ENCODE results near the gene LRIG1. TPM values are rescaled to one million over a fixed set of nuclear protein-coding genes. Genes with fewer than 3 reads are reported as not detected.
A peak's percentile ranks its signal among the peaks of the same experiment; 100 is the strongest.
"Not testable (repeated sequence)": the region's sequence is repeated elsewhere in the genome, so short reads cannot be mapped to it uniquely, and the experiment has no call there.

Gene LRIG1
- total RNA-seq, 1 experiment from 2014 or later, result 4.8 TPM

DNA sequence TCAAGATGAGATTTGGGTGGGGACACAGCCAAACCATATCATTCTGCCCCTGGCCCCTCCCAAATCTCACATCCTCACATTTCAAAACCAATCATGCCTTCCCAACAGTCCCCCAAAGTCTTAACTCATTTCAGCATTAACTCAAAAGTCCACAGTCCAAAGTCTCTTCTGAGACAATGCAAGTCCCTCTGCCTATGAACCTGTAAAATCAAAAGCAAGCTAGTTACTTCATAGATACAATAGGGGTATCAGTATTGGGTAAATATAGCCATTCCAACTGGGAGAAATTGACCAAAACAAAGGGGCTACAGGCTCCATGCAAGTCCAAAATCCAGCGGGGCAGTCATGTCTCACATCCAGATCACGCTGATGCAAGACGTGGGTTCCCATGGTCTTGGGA lies 79.7 kb downstream of the LRIG1 start:
- in situ Hi-C loops (cut with HindIII; ENCODE audit: low pct_unique_long_range_greater_than_20kb, low sequenced_read_pairs); DNase-seq (ENCODE audit: low read depth, low spot score): not testable (repeated sequence)

DNA sequence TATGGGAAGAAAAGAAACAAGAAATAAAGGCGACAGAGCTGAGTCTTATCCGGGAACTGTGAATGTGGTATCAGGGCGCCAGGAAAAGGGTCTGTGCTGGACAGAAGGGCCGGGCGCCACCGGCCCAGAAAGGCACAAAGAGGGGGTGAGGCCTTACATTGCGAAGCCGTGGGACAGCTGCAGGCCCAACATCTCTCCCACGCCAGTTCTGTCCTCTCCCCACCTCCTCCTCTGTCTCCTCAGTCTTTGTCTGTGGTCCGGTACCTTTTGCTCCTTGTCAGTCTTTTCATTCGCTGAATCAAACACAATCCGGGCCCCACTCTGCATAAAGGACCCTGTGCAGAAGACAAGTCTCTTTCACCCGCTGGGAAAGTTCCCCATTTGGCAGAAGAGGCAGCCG lies 81.8 kb downstream of the LRIG1 start:
- in situ Hi-C loops (cut with HindIII; ENCODE audit: low pct_unique_long_range_greater_than_20kb, low sequenced_read_pairs), result no loop called here
- DNase-seq (ENCODE audit: low read depth, low spot score), result no peak

DNA sequence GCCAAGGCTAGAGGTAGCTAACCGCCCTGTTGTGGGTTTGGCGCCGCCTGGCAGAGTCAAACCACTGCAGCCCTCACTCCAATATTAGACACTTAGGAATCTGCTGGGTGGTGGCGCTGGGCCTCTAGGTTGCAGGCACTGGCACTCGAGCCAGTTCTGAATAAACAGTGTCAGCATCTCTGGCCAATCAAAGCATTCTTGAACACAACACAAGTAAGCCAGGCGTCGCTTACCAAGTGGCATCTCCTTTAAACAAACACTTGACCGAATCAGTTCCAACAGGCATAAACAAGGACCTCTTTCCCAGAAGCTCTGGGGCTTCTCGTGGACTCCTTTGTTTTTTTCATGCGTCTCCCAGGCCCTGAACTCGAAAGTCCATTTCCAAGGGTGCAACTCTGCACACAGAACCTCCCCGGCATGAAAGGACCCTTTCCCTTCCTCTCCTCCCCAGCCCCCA lies 82.3 kb downstream of the LRIG1 start:
- DNase-seq (ENCODE audit: low read depth, low spot score), result no peak
- in situ Hi-C loops (cut with HindIII; ENCODE audit: low pct_unique_long_range_greater_than_20kb, low sequenced_read_pairs), result no loop called here

DNA sequence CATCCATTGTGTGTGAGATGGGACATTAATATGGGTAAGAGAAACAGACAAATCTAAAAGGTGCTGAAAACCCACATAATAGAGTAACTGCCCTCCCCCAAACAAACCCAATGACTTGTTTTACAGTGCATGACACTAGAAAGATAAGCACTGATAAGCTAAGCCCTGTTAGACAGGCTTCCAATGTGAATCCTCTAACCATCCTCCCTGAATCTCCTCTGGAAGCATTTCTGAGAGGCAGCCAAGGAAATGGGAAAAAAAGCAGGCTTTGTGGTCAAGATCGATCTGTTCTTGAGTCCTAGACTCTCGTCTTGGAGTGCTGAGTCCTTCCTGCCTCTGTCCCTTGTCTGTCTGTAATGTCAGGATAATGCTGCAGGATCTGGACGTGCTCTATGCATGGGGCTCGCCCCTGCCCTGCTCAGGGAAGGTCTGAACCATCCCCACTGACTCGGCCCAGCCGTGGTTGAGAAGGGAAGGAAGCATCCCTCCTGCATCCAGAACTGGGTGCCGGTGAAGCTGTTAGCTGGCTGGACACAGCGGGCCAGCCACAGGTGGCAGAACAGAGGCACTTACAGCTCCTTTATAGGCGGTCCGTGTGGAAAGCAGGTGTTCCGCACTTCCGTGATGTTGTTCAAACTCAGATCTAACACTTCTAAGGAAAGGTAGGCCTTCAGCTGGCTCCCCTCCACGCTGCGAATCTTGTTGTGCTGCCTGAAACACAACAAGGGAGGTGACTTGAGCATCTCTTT lies 84.1 kb downstream of the LRIG1 start:
- DNase-seq (ENCODE audit: low read depth, low spot score), result peak; percentile 72

DNA sequence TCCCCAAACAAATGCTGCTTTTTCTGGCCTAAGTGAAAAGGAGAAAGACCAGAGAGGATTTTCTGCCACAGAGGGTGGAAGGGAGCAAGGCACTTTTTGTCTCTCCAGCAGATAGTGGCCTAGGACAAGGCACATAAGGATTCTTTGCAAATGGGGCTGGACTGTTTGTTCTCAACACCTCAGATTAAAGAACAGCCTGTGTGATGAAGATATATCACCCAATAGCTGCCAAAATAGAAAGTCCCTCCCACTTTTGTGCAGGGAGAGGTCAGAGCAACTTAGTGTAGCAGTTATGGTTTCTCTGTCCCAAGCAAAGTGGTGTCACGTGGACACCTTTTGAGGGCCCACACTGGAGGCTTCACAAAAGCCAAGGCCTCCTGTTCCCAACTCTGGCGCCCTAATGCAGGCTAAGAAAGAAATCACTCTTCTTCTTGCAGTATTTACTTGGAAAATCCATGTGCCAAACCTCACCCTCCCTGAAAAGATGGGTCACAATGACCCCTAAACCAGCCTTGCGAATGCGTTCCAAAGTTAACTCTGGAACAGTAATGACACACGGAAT lies 84.9 kb downstream of the LRIG1 start:
- in situ Hi-C loops (cut with HindIII; ENCODE audit: low pct_unique_long_range_greater_than_20kb, low sequenced_read_pairs), result no loop called here
- DNase-seq (ENCODE audit: low read depth, low spot score), result no peak

More for the DNA sequence above, 84.1 kb downstream of the LRIG1 start:
- in situ Hi-C loops (cut with HindIII; ENCODE audit: low pct_unique_long_range_greater_than_20kb, low sequenced_read_pairs), result no loop called here

DNA sequence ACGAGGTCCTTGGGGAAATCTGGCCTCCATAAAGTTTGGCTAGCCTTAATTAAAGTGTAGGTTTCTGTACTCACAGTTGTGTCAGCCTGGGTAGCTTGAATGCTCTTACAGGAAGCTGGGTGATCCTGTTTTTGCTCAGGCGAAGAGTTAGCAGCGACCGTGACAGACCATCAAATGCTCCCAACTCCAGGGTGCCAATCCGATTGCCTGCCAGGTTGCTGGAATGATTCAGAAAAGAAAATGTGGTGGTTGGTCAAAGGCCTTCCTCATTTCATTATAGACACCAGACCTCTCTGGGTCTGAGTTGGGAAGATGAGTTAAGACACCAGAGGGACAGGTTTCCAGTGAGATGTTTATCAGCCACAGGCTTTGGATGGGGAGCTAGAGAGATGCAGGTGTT lies 86.0 kb downstream of the LRIG1 start:
- in situ Hi-C loops (cut with HindIII; ENCODE audit: low pct_unique_long_range_greater_than_20kb, low sequenced_read_pairs), result no loop called here

DNA sequence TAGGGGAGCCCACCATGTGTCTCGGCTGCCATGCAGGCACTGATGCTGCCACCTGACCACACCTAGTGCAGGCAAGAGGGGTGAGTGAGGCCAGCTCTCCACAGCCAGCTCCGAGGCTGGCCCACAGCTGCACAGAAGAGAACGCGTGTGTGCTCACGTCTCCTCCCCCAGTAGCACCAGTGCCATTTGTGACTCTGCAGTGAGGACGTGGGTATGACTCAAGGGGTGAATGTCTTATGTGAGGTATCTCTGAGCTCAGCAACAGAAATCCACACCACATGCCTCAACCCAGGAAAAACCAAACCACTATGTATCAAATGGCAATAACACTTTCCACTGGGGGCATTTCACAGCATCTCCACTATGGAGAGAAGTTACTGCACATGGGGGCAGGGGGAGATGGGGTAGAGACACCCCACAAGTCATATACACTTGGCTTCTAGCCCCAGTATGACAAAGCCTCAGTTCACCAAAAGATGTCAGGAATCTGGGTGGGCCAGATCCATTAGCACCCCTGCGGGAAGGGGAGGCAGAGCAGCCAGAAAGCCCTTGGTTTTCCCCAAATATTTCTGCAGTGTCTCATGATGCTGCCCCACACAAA lies 87.6 kb downstream of the LRIG1 start:
- no peak for DNase-seq (ENCODE audit: low read depth, low spot score)
- in situ Hi-C loops (cut with HindIII; ENCODE audit: low pct_unique_long_range_greater_than_20kb, low sequenced_read_pairs), result no loop called here

More for the DNA sequence above, 86.0 kb downstream of the LRIG1 start:
- no peak for DNase-seq (ENCODE audit: low read depth, low spot score)

DNA sequence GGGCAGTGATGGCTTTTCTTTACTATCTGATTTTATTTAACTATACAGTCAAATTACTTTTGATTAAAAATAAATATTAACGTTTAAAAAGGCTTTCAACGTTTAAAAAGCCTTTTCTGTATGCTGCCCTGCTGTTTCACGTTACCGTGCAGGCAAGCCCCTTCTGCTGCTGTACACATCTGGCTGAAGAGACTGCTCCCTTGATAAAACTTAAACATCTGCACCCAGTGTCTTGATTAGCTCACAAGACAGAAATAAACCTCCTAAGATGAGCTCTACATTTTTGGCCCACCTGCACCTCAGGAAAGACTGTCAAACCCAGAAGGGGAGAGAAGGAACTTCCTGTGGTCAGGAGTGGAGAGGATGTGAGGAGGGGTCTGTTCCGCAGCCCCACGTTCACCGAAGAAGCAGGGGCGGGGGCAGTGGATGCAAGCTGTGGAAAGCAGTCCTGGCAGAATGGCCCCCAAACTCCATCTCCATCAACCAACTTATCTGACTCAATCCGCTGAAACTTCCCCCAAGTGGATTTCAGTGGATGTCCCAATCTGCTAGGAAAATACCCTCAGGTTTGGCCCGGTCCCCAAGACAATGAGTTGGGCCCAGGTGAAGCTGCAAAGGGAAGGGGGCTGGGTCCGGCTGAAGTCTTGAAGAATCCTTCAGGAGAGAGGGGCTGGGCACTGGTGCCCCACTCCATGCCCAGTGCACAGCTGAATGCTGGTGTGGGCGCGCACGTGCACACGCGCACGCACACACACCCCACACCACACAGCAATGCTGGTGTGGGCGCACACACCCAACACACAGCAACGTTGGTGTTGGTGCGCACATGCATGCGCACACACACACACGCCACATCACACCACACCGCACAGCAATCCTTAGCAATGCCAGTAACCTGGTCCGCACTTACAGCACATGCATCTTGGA lies 88.6 kb downstream of the LRIG1 start:
- no peak for DNase-seq (ENCODE audit: low read depth, low spot score)
- in situ Hi-C loops (cut with HindIII; ENCODE audit: low pct_unique_long_range_greater_than_20kb, low sequenced_read_pairs), result no loop called here

DNA sequence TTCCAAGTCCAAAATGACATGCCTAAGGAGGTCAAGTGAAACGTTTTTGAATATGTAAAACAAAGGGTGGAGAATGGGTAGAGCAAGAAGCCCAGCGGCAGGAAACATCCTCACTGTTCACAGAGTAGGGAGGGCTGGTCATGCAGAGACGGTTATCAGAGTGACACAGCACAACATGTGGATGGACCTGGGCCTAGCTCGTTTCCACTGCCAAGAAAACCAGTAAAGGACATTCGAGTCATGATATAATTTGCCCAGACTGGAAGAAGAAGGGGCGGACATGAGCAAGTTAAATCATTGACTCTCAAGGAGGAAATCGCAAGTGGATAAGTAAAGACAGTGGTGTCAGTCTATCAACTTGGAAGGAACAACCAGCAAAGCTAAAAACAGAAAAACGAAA lies 89.3 kb downstream of the LRIG1 start:
- in situ Hi-C loops (cut with HindIII; ENCODE audit: low pct_unique_long_range_greater_than_20kb, low sequenced_read_pairs), result no loop called here
- DNase-seq (ENCODE audit: low read depth, low spot score), result no peak

DNA sequence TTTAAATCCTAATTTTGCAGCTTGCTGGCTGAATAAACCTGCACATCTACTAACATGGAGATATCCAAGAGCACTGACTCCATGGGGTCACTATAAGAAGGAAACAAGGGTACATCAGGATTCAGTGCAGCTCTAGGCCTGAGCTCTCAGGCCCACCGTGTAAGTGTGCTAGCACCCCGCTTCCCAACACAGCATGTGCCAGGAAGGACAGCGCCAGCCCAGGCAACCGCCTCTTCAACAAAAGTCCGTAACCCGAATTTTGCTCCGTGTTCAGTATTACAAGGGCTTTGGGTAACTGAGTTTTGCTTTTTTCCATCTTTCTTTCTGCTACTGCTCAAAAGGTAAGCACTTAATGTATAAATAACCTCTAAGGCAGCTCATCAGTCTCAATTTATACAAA lies 89.8 kb downstream of the LRIG1 start:
- DNase-seq (ENCODE audit: low read depth, low spot score), result no peak
- in situ Hi-C loops (cut with HindIII; ENCODE audit: low pct_unique_long_range_greater_than_20kb, low sequenced_read_pairs), result no loop called here

DNA sequence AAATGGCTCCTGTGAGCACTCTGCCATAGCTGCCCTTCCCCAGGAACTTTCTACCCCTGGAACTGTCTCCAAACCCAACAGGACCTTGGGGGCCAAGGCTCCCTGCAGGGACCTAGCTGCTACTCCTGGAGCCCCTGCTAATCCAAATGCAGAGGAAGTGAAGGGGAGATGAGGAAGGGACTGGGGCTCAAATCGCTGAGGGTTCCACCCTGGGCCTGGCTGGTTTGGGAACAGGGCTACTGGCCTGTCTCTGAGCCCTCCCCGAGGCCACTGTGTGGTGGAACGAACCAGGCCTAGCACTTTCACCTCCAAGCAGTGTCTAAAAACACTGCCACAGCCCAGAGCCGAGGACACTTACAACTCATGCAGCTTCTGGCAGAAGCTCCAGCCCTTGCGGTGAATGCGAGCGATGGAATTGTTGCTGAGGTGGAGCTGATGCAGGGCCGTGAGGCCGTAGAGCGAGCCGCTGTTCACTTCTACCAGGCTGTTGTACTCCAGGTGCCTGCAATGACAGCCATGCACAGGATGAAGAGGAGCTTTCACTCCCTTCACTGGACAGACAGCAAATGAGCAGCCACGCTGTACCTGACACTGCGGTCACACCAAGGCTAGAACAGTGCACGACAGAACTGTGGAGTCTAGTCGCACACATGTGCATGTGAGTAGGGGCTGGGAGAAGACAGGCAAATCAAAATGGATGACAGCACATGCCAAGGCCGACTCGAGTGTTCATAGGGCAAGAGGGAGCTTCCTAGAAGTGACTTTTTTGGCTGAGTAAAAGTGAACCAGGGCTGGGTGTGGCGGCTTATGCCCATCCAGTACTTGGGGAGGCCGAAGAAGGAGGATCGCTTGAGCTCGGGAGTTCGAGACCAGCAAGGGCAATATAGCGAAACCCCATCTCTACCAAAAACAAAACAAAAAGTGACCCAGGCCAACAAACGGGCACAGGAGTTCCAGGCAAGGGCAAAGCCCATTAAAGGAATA lies 90.8 kb downstream of the LRIG1 start:
- no peak for DNase-seq (ENCODE audit: low read depth, low spot score)
- in situ Hi-C loops (cut with HindIII; ENCODE audit: low pct_unique_long_range_greater_than_20kb, low sequenced_read_pairs), result no loop called here

DNA sequence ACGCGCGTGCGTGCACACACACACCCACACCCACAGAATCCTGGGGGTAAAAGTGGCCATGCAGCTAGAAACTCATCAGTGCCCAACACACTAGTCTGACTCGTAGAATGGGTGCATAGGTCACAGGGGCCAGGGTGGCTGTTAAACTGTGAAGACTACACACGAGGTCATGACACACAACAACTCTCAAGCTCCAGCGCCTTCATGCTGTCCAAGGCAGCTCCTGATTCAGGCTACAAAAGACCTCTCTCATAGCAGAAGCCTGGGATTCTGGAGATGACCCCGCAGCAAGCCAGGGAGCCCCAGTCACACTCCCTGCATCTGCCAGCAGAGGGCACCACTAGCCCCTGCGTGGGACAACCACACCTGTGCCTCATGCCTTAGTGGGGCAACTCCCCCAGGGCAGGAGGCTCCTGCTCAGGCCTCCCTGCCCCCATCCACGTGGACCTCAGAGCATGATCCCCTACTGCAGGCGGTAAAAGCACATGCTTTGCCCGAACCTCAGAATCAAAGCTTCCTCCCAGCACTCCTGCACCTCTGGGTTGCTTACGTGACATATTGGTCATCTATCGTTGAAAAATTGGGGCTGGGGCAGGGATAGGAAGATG lies 93.1 kb downstream of the LRIG1 start:
- in situ Hi-C loops (cut with HindIII; ENCODE audit: low pct_unique_long_range_greater_than_20kb, low sequenced_read_pairs), result no loop called here
- peak; percentile 75 for DNase-seq (ENCODE audit: low read depth, low spot score)

DNA sequence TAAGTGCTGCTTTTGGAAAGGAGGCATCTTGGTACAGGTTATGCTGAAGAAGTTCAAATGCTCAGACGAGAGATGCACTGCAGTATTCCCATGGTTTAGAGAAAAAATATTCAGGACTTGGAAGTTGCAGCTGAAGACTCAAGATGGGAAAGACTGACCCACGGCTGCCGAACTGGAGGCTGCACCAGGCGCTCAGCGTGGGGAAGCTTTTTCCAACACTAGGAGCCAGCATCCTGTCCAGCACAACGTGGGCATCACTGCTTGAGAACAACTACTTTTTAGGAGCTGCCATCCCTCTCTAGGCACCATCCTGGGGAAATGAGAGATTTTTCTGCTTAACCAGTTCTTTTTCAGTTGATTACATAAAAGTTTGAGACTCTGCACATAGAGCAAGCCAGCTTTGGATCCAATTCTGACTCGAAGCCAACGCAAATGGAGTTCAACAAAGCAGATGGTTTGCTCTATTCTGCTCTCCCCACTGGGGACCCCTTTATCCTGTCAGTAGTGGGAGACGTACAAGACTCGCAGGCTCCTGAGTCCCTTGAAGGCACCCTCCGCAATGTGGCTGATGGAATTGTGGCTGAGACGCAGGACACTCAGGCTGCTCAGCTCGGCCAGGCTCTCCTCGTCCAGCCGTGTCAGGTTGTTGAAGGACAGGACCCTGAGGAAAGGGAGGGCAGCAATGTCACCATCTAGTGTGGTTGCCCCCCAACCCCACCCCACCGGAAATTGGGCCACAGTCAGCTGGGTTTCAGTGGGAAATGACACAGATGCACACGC lies 93.8 kb downstream of the LRIG1 start:
- in situ Hi-C loops (cut with HindIII; ENCODE audit: low pct_unique_long_range_greater_than_20kb, low sequenced_read_pairs), result no loop called here
- no peak for DNase-seq (ENCODE audit: low read depth, low spot score)

DNA sequence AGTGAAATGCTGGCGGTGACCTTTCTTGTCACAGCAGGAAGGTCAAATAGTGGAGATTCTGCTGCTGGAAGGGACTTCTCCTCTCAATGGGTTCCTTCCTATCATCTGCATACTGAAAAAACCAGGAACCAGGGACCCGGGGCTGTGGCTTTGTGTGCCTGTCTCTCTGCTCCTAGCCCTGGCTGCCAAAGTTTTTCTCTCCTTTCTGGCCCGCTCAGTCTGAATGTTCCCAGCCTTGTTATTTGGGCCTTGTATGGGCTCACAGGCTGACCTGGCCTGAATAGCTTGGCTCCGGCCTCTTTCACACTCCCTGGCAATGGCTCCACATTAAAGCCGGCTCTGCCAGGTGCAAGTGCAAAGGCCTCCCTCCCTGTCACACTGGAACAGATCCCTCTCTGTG lies 94.7 kb downstream of the LRIG1 start:
- DNase-seq (ENCODE audit: low read depth, low spot score), result no peak
- in situ Hi-C loops (cut with HindIII; ENCODE audit: low pct_unique_long_range_greater_than_20kb, low sequenced_read_pairs), result no loop called here

DNA sequence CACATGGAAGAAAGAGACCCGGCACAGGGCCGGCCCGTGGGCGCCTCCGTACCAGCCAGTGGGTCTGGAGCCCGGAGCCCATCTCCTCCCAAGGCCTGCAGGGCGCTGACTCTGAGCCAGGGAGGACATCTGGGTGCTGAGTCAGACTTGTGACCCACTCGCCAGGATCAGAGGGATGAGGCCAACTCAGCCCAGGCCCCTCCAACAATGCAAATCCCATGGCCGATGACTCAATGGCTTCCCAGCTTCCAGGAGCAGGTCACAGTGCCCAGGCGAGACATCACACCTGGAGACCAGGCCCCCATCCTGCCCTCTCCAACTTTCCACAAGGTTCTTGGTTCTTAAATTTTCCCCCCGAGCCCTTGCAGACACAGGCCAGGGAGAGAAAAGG lies 95.1 kb downstream of the LRIG1 start:
- DNase-seq (ENCODE audit: low read depth, low spot score), result no peak

More for the DNA sequence above, 95.1 kb downstream of the LRIG1 start:
- in situ Hi-C loops (cut with HindIII; ENCODE audit: low pct_unique_long_range_greater_than_20kb, low sequenced_read_pairs), result no loop called here

All from SK-MEL-5 (cell line).